Measurements from ENCODE around the gene RPP40.

GRCh38 chr6:4967301-4968030 lies 36.4 kb downstream of the RPP40 start:
- no peak for TF ChIP-seq CTCF (IDR thresholded peaks at IDR 0.05)
- no peak for TF ChIP-seq POLR2A (IDR thresholded peaks at IDR 0.05)
